Smooth muscle cell (in vitro differentiated cells): Measurements from ENCODE around the gene STK10. TPM values are rescaled to one million over a fixed set of nuclear protein-coding genes. Genes with fewer than 3 reads are reported as not detected.

Experiments used
- DNase-seq: peaks from one replicate; lab custom pipeline; 2025; ENCODE audit not compliant: unreplicated experiment; lab: John Stamatoyannopoulos, UW
- H2AFZ ChIP-seq: fragments of 200-600 bp; sonication (generic); 2 replicates; pipeline ENCODE4 v1.6.0; 2016; ENCODE audit warnings: antibody characterized with exemption, low read depth, mild to moderate bottlenecking
- H3F3A ChIP-seq: fragments of 200-600 bp; sonication (generic); 2 replicates; pipeline ENCODE4 v1.6.0; 2017; ENCODE audit warnings: antibody characterized with exemption, low read depth
- H3K27ac ChIP-seq: fragments of 200-600 bp; sonication (generic); 2 replicates; pipeline ENCODE4 v1.5.1; 2016; ENCODE audit warnings: low read depth, mild to moderate bottlenecking
- H3K27me3 ChIP-seq: fragments of 200-600 bp; sonication (generic); 2 replicates; pipeline ENCODE4 v1.6.1; 2016; ENCODE audit warnings: low read depth, mild to moderate bottlenecking
- H3K36me3 ChIP-seq: fragments of 200-600 bp; sonication (generic); 2 replicates; pipeline ENCODE4 v1.5.1; 2016; ENCODE audit warnings: low read depth
- H3K4me1 ChIP-seq: fragments of 200-600 bp; sonication (generic); 2 replicates; pipeline ENCODE4 v1.5.1; 2016; ENCODE audit warnings: low read depth
- H3K4me2 ChIP-seq: fragments of 200-600 bp; sonication (generic); 2 replicates; pipeline ENCODE4 v1.6.0; 2016; ENCODE audit warnings: mild to moderate bottlenecking
- H3K4me3 ChIP-seq: fragments of 200-600 bp; sonication (generic); 2 replicates; pipeline ENCODE4 v1.5.1; 2016; ENCODE audit warnings: mild to moderate bottlenecking
- H3K79me2 ChIP-seq: fragments of 200-600 bp; sonication (generic); 2 replicates; pipeline ENCODE4 v1.6.0; 2016; ENCODE audit warnings: low read depth, mild to moderate bottlenecking
- H3K9ac ChIP-seq: fragments of 200-600 bp; sonication (generic); 2 replicates; pipeline ENCODE4 v1.6.0; 2016; ENCODE audit warnings: low read depth
- H3K9me3 ChIP-seq: fragments of 200-600 bp; sonication (generic); replicated peaks from 2 replicates; pipeline ENCODE4 v1.5.1; 2016; ENCODE audit warnings: low read depth
- H4K20me1 ChIP-seq: fragments of 200-600 bp; sonication (generic); 2 replicates; pipeline ENCODE4 v1.6.0; 2016; ENCODE audit warnings: low read depth
- WGBS: methylation state at CpG from one replicate; pipeline ENCODE4 v1.1.7; 2016; ENCODE audit warnings: low lambda C conversion rate; 5-methylcytosine and 5-hydroxymethylcytosine counted together
- polyA plus RNA-seq: library from polyadenylated mRNA; unstranded; fragments of >200 nt; fragmentation: Nextera tagmentation; extraction: Ambion mirVana; gene quantifications from 2 replicates; pipeline ENCODE4 v1.2.1, GENCODE V29; 2016
- total RNA-seq: library from RNA; depleted of rRNA; stranded (reverse); fragments of >200 nt; gene quantifications from 2 replicates; pipeline ENCODE4 v1.2.3, GENCODE V29; 2014
- TF ChIP-seq, protein P1 (sequence below): fragments of 200-600 bp; sonication (generic); IDR thresholded peaks from 2 replicates; pipeline ENCODE4 v1.5.1; 2017; ENCODE audit warnings: borderline replicate concordance, mild to moderate bottlenecking, antibody characterized with exemption; ENCODE audit not compliant: insufficient read depth, poor library complexity, severe bottlenecking

Gene STK10
- total and polyA plus RNA-seq, 2 experiments from 2014 or later, result 10.7 to 26.0 TPM

DNA sequence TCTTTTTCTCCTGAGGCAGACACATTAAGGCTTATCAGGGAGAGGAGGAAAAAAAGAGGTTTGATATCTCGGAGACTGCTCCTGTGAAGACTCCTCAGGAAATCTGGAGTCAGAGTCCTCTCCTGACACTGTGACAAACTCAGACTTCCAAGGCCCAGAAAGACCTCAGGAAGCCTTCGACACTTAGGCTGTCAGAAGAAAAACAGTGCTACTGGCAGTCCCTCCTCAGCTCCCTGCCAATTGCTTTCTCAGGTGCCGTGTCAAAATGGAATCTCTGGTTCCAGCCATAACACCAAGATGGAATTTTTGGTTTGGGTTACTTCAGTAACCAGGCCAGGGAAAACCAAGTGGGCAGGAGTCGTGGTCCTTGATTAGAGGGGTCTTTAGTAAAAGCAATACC is 4.1 kb downstream of the STK10 start:
- no peak overlapping the region for H3K4me3 ChIP-seq
- H3K4me2 ChIP-seq, result no peak overlapping the region
- peaks cover 49% of the 10 kb centered on the region for H3K79me2 ChIP-seq
- 80% methylated on average over 4 of the region's 4 CpGs for whole genome bisulfite sequencing
- DNase-seq, result no peak
- no peak overlapping the region for H3K27ac ChIP-seq
- peaks cover 9% of the 10 kb centered on the region for H3F3A ChIP-seq
- TF ChIP-seq, protein P1, sequence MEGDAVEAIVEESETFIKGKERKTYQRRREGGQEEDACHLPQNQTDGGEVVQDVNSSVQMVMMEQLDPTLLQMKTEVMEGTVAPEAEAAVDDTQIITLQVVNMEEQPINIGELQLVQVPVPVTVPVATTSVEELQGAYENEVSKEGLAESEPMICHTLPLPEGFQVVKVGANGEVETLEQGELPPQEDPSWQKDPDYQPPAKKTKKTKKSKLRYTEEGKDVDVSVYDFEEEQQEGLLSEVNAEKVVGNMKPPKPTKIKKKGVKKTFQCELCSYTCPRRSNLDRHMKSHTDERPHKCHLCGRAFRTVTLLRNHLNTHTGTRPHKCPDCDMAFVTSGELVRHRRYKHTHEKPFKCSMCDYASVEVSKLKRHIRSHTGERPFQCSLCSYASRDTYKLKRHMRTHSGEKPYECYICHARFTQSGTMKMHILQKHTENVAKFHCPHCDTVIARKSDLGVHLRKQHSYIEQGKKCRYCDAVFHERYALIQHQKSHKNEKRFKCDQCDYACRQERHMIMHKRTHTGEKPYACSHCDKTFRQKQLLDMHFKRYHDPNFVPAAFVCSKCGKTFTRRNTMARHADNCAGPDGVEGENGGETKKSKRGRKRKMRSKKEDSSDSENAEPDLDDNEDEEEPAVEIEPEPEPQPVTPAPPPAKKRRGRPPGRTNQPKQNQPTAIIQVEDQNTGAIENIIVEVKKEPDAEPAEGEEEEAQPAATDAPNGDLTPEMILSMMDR, result no peak
- no peaks in the 10 kb centered on the region for H3K36me3 ChIP-seq
- H3K27me3 ChIP-seq, result no peaks in the 10 kb centered on the region
- no peak overlapping the region for H3K9ac ChIP-seq
- no peak overlapping the region for H2AFZ ChIP-seq
- H3K4me1 ChIP-seq, result peaks cover 8% of the 10 kb centered on the region
- H3K9me3 ChIP-seq, result no peaks in the 10 kb centered on the region
- peaks cover 8% of the 10 kb centered on the region for H4K20me1 ChIP-seq

DNA sequence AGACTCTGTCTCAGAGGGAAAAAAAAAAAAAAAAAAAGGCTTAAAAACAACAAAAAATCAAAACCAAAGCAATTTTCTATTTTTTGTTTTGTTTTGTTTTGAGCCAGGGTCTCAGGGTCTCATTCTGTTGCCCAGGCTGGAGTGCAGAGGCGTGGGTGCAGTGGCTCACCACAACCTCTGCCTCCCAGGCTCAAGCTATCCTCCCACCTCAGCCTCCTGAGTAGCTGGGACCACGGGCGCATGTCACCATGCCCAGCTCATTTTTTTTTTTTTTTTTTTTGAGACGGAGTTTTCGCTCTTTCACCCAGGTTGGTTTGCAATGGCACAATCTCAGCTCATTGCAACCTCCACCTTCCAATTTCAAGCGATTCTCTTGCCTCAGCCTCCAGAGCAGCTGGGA is 5.7 kb downstream of the STK10 start:
- DNase-seq, result no peak
- no peak overlapping the region for H3K4me2 ChIP-seq
- 96% methylated on average over 6 of the region's 6 CpGs for WGBS
- no peaks in the 10 kb centered on the region for H3K27me3 ChIP-seq
- no peak overlapping the region for H3K4me3 ChIP-seq
- no peak overlapping the region for H3K9ac ChIP-seq
- H2AFZ ChIP-seq, result no peak overlapping the region
- TF ChIP-seq, protein P1, result no peak
- peaks cover 12% of the 10 kb centered on the region for H3F3A ChIP-seq
- H4K20me1 ChIP-seq, result peaks cover 8% of the 10 kb centered on the region
- no peaks in the 10 kb centered on the region for H3K36me3 ChIP-seq
- H3K27ac ChIP-seq, result no peak overlapping the region
- peaks cover 8% of the 10 kb centered on the region for H3K4me1 ChIP-seq
- H3K9me3 ChIP-seq, result no peaks in the 10 kb centered on the region
- peaks cover 49% of the 10 kb centered on the region for H3K79me2 ChIP-seq

DNA sequence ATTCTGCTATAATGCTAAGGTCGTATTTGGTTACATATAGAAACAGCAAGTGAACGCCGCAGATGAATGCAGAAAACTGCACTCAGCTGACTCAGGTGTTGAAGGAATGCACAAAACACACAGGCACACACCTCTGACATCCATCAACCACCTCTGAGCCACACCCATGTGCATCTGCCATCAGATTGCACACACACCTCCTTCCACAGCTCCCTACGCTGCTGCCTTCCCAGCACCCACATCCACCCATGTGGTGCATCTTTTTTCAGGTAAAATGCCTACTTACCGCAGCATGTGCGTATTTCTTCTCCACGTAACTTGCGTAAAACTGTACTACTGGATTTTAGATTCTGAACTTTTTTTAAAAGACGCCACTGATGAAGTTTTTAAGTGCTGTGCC is 7.1 kb downstream of the STK10 start:
- Histone ChIP-seq H3K27me3 (no peaks in the 10 kb centered on the region), H3K79me2 (peaks cover 41% of the 10 kb centered on the region), H4K20me1 (peaks cover 7% of the 10 kb centered on the region), H3F3A (peaks cover 7% of the 10 kb centered on the region), H2AFZ (no peak overlapping the region), H3K9ac (no peak overlapping the region), H3K36me3 (no peaks in the 10 kb centered on the region), H3K4me1 (peaks cover 4% of the 10 kb centered on the region), H3K9me3 (no peaks in the 10 kb centered on the region), H3K27ac (no peak overlapping the region), H3K4me2 (no peak overlapping the region), H3K4me3 (no peak overlapping the region)
- 97% methylated on average over 9 of the region's 9 CpGs for WGBS
- DNase-seq, result no peak
- TF ChIP-seq, protein P1, result no peak
